ENCODE results near the gene CXCL8.

DNA sequence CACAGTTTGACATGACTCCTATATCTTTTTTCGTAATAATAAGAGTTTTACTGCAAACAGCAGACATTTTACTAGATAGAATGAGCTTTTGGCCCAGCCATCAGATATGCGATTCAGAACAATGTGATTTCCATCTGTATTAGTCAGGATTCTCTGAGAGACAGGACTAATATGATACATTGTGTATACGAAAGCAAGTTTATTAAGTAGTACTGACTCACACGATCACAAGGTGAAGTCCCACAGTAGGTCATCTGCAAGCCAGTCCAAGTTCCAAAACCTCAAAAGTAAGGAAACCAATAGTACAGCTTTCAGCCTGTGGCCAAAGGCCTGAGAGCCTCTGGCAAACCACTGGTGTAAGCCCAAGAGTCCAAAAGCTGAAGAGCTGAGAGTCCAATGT, 24.1 kb downstream of the CXCL8 start:
- TF ChIP-seq CTCF (conservative IDR thresholded peaks at IDR 0.05; ENCODE audit: low read length) (no peak), EZH2phosphoT487 (IDR thresholded peaks at IDR 0.05; ENCODE audit: borderline replicate concordance) (no peak)
